Esophagus muscularis mucosa (tissue), 4 donors: ENCODE measurements around the gene GINS2.

Source experiments
- EP300 ChIP-seq: sonication (generic); formaldehyde crosslinking; IDR thresholded peaks from one replicate; pipeline ENCODE4 v1.6.1; 2017; ENCODE audit warnings: antibody characterized with exemption
- POLR2A ChIP-seq: fragments of 450-650 bp; IDR thresholded peaks from one replicate; pipeline ENCODE4 v1.6.1; 2017; ENCODE audit warnings: antibody characterized with exemption, moderate library complexity, mild to moderate bottlenecking, low read depth
- POLR2AphosphoS5 ChIP-seq, 2 donors: sonication (generic); formaldehyde crosslinking; IDR thresholded peaks; one replicate each; pipeline ENCODE4 v1.6.1; 2017; ENCODE audit warnings: antibody characterized with exemption in 2 of 2
- TF ChIP-seq, protein P1 (sequence below), 3 experiments: fragments of 200-600 bp in 2 of 3; fragments of 450-650 bp in 1 of 3; sonication (generic) in 2 of 3; IDR thresholded peaks; one replicate each; pipeline ENCODE4 v1.5.1; 2017 to 2019; ENCODE audit warnings: antibody characterized with exemption in 3 of 3, mild to moderate bottlenecking in 2 of 3, moderate library complexity in 1 of 3

DNA sequence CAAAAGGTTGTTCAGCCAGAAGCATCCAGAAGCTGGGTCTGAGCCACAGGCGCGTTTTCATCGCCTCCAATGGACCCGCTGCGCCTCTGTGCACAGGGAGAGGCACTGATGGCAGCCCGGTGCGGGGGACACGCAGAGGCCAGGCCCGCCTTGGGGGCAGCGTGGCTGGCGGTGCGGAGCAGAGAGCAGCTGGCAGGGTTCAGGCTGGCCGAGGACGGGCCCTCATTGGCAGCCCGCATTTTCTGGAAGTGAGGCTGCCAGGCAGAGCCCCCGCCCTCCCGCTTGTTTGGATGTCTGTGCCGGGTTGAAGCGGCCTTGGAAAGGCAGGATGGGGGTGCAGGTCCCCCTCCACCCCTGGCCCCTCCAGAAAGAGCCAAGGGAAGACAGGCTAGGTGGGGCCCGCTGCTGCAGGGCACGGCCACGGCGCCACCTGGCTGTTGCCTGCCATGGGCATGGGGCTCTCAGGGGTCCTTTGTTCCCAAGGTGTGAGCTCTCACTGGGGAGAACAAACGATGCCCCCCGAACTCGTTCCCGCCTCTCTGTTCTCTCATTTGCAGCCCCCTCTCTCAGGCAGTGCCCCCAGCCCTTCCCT lies 56.9 kb downstream of the GINS2 start:
- TF ChIP-seq, protein P1, sequence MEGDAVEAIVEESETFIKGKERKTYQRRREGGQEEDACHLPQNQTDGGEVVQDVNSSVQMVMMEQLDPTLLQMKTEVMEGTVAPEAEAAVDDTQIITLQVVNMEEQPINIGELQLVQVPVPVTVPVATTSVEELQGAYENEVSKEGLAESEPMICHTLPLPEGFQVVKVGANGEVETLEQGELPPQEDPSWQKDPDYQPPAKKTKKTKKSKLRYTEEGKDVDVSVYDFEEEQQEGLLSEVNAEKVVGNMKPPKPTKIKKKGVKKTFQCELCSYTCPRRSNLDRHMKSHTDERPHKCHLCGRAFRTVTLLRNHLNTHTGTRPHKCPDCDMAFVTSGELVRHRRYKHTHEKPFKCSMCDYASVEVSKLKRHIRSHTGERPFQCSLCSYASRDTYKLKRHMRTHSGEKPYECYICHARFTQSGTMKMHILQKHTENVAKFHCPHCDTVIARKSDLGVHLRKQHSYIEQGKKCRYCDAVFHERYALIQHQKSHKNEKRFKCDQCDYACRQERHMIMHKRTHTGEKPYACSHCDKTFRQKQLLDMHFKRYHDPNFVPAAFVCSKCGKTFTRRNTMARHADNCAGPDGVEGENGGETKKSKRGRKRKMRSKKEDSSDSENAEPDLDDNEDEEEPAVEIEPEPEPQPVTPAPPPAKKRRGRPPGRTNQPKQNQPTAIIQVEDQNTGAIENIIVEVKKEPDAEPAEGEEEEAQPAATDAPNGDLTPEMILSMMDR (IDR thresholded peaks at IDR 0.05) = no peak
- TF ChIP-seq POLR2A = no peak
- no peak for TF ChIP-seq POLR2AphosphoS5 (IDR thresholded peaks at IDR 0.05)
- no peak for TF ChIP-seq EP300
